BJ (cell line): ENCODE measurements around the gene RERE. TPM values are rescaled to one million over a fixed set of nuclear protein-coding genes. Genes with fewer than 3 reads are reported as not detected.

Source experiments
- CTCF ChIA-PET: fragments of 350-600 bp; formaldehyde crosslinking; extraction: SDS; loops from one replicate; lab custom pipeline; 2021; ENCODE audit warnings: antibody characterized with exemption, inconsistent platforms; lab: Yijun Ruan, JAX
- POLR2A ChIA-PET: fragments of 300-600 bp; sonication (Branson Sonifier 250); formaldehyde crosslinking; extraction: SDS; loops from one replicate; lab custom pipeline; 2021; ENCODE audit warnings: antibody characterized with exemption; lab: Charles Lee
- DNase-seq: peaks from one replicate; pipeline ENCODE4 v3.0.0-alpha.2; 2011; ENCODE audit warnings: low read depth
- H3K27me3 ChIP-seq: 2 replicates; pipeline ENCODE4 v1.6.0; 2011; ENCODE audit warnings: low read length; ENCODE audit not compliant: control insufficient read depth, insufficient read depth
- H3K36me3 ChIP-seq: 2 replicates; pipeline ENCODE4 v1.5.1; 2011; ENCODE audit warnings: low read length; ENCODE audit not compliant: control insufficient read depth, insufficient read depth
- H3K4me3 ChIP-seq: 2 replicates; pipeline ENCODE4 v1.5.1; 2011; ENCODE audit warnings: low read depth, mild to moderate bottlenecking, control low read depth, low read length
- polyA plus RNA-seq: library from polyadenylated mRNA; depleted of rRNA; stranded (reverse); fragments of >200 nt; gene quantifications from 2 replicates; pipeline ENCODE4 v1.2.3, GENCODE V29; 2011
- TF ChIP-seq, protein P1 (sequence below): IDR thresholded peaks from 2 replicates; pipeline ENCODE4 v1.5.1; 2011; ENCODE audit warnings: low read depth, mild to moderate bottlenecking, control low read depth, inconsistent platforms, low read length, moderate library complexity; ENCODE audit not compliant: insufficient read depth

Gene RERE
- polyA plus RNA-seq, 1 experiment = 3.8 TPM

GRCh38 chr1:8543965-8544364, 273.5 kb downstream of the RERE start:
- TF ChIP-seq, protein P1, sequence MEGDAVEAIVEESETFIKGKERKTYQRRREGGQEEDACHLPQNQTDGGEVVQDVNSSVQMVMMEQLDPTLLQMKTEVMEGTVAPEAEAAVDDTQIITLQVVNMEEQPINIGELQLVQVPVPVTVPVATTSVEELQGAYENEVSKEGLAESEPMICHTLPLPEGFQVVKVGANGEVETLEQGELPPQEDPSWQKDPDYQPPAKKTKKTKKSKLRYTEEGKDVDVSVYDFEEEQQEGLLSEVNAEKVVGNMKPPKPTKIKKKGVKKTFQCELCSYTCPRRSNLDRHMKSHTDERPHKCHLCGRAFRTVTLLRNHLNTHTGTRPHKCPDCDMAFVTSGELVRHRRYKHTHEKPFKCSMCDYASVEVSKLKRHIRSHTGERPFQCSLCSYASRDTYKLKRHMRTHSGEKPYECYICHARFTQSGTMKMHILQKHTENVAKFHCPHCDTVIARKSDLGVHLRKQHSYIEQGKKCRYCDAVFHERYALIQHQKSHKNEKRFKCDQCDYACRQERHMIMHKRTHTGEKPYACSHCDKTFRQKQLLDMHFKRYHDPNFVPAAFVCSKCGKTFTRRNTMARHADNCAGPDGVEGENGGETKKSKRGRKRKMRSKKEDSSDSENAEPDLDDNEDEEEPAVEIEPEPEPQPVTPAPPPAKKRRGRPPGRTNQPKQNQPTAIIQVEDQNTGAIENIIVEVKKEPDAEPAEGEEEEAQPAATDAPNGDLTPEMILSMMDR = no peak
- POLR2A ChIA-PET = no interaction called here
- DNase-seq = no peak

DNA sequence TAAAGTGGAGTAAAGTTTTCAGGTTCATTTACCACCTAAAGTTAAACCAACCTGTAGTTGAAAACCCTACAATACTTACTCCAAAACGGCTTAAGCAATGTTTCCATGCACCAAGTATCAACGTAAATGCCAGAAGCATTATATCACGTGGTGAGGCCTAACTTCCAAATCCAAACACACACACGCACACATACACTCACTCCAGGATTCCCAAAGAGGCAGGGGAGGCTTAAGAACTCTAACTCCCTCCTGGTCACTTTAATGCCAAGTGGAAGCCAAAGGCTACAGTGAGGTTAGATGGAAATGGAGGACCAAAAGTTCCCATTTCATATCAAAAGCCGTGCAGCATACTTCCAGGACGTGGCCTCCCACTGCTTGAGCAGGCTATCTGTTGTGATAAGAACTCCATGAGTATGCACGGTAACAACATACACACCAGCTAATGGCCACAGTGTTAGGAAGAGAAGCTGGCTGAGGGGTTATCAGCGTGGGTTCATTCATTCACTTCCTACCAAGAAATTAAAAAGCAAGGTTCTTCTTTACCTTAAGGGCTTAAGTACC, 275.4 kb downstream of the RERE start:
- H3K4me3 ChIP-seq = no peak overlapping the region
- CTCF ChIA-PET = interaction anchor here (1.2 to 1.3 kb wide), 3 partner anchors 9 to 307 kb away, joined by 3 to 5 read pairs (median 3); no protein-coding TSS in a partner anchor
- H3K36me3 ChIP-seq = no peaks in the 10 kb centered on the region
- no peaks in the 10 kb centered on the region for H3K27me3 ChIP-seq
- POLR2A ChIA-PET = no interaction called here
- TF ChIP-seq, protein P1 = no peak
- DNase-seq = no peak

More at GRCh38 chr1:8543965-8544364, 273.5 kb downstream of the RERE start:
- CTCF ChIA-PET = interaction anchor here (0.6 to 1.1 kb wide), 2 partner anchors 16 to 103 kb away, joined by 3 to 4 read pairs; no protein-coding TSS in a partner anchor
- H3K27me3 ChIP-seq = no peaks in the 10 kb centered on the region
- no peak overlapping the region for H3K4me3 ChIP-seq
- no peaks in the 10 kb centered on the region for H3K36me3 ChIP-seq

DNA sequence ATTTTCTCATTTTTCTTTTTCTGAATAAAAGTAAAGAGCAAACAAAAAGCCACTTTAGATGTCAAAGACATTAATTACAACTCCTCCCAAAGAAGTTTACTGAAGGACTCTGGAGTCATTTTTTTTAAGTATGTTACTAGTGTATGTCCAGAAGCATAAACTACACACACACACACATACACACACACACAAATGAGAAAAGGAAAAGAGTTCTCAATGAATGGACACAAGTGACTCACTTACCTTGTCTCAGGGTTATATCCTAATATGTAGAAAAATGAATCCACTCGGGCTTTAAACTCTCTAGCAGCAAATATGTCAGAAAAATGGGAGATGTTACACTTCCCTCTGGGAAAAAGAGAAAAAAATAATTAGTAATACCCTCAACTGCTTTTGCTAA, 276.5 kb downstream of the RERE start:
- Histone ChIP-seq H3K36me3 (no peaks in the 10 kb centered on the region), H3K27me3 (no peaks in the 10 kb centered on the region), H3K4me3 (no peak overlapping the region)
- ChIA-PET POLR2A (no interaction called here), CTCF (no interaction called here)
- TF ChIP-seq, protein P1 = no peak
- no peak for DNase-seq

DNA sequence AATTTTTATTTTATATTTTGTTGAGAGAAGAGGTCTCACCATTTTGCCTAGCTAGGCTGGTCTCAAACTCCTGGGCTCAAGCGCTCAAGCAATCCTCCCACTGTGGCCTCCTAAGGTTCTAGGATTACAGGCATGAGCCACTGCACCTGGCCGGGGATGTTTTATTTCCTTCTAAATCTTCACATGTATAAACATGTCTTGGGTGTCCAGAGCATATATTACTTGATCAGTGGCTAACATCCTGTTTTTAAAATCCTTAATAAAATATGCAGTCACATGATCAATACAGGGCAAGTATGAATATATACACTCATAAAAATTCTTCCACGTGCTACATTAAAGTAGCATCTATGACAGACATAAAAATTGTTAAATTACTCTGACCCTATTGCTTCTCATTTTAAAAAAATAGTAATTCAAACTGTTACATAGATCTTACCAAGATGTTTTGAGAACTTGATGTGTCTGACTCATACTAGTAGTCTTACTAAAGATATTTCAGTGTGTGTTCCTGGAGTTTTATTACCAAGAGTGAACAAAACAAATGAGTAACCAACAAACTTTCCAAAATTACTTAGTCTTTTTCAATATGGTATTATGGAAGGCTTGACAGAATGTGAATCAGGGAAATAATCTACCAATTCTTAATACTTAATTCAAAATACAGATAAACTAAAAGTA, 277.0 kb downstream of the RERE start:
- TF ChIP-seq, protein P1 = no peak
- Histone ChIP-seq H3K27me3 (no peaks in the 10 kb centered on the region), H3K4me3 (no peak overlapping the region), H3K36me3 (no peaks in the 10 kb centered on the region)
- ChIA-PET CTCF (no interaction called here), POLR2A (no interaction called here)
- peak; percentile 68 for DNase-seq

GRCh38 chr1:8539683-8540082, 277.8 kb downstream of the RERE start:
- Histone ChIP-seq H3K4me3 (no peak overlapping the region), H3K36me3 (no peaks in the 10 kb centered on the region), H3K27me3 (no peaks in the 10 kb centered on the region)
- CTCF ChIA-PET = no interaction called here
- DNase-seq = no peak
- TF ChIP-seq, protein P1 = no peak
- POLR2A ChIA-PET = no interaction called here
